H9 (cell line): ENCODE results near the gene PDE3B. TPM values are rescaled to one million over a fixed set of nuclear protein-coding genes. Genes with fewer than 3 reads are reported as not detected.

Experiments used
- DNase-seq: peaks from one replicate; pipeline ENCODE4 v3.0.0-alpha.2; 2017
- H2AFZ ChIP-seq: one replicate; pipeline ENCODE4 v1.6.1; 2013; ENCODE audit warnings: mild to moderate bottlenecking, low read length, control low read depth, moderate library complexity
- H2AK5ac ChIP-seq: 2 replicates; pipeline ENCODE4 v1.6.1; 2013; ENCODE audit warnings: low read length, control low read depth, mixed read lengths; ENCODE audit not compliant: insufficient read length
- H2BK120ac ChIP-seq: one replicate; pipeline ENCODE4 v1.6.1; 2013; ENCODE audit warnings: low read depth, mild to moderate bottlenecking, low read length, control low read depth, inconsistent platforms; ENCODE audit not compliant: poor library complexity, severe bottlenecking
- H2BK12ac ChIP-seq: 2 replicates; pipeline ENCODE4 v1.6.1; 2013; ENCODE audit warnings: low read length, control low read depth, mixed read lengths, low read depth; ENCODE audit not compliant: insufficient read length
- H2BK15ac ChIP-seq: 2 replicates; pipeline ENCODE4 v1.6.1; 2013; ENCODE audit warnings: low read depth, low read length, control low read depth
- H2BK20ac ChIP-seq: one replicate; pipeline ENCODE4 v1.6.1; 2013; ENCODE audit warnings: low read depth, mild to moderate bottlenecking, low read length, control low read depth, inconsistent platforms; ENCODE audit not compliant: poor library complexity, severe bottlenecking
- H2BK5ac ChIP-seq: 2 replicates; pipeline ENCODE4 v1.6.1; 2013; ENCODE audit warnings: low read length, control low read depth, mixed read lengths; ENCODE audit not compliant: insufficient read length
- H3K14ac ChIP-seq: 2 replicates; pipeline ENCODE4 v1.6.1; 2013; ENCODE audit warnings: low read length, control low read depth; ENCODE audit not compliant: insufficient read depth
- H3K18ac ChIP-seq: 2 replicates; pipeline ENCODE4 v1.6.1; 2013; ENCODE audit warnings: low read depth, mild to moderate bottlenecking, mixed read lengths, low read length, control low read depth; ENCODE audit not compliant: insufficient read length
- H3K23ac ChIP-seq: 2 replicates; pipeline ENCODE4 v1.6.1; 2013; ENCODE audit warnings: low read length, control low read depth, mixed read lengths, low read depth; ENCODE audit not compliant: insufficient read length
- H3K23me2 ChIP-seq: 2 replicates; pipeline ENCODE4 v1.6.1; 2013; ENCODE audit warnings: low read depth, mild to moderate bottlenecking, mixed read lengths, low read length, control low read depth; ENCODE audit not compliant: insufficient read length, poor library complexity, severe bottlenecking
- H3K27ac ChIP-seq: 2 replicates; pipeline ENCODE4 v1.5.1; 2013; ENCODE audit warnings: low read length, control low read depth, mixed read lengths, low read depth; ENCODE audit not compliant: insufficient read length
- H3K27me3 ChIP-seq: 2 replicates; pipeline ENCODE4 v1.6.1; 2013; ENCODE audit warnings: low read length, control low read depth, inconsistent platforms; ENCODE audit not compliant: insufficient read depth
- H3K4ac ChIP-seq: 2 replicates; pipeline ENCODE4 v1.6.1; 2013; ENCODE audit warnings: low read depth, mild to moderate bottlenecking, control low read depth, inconsistent platforms, low read length, moderate library complexity
- H3K4me1 ChIP-seq: 2 replicates; pipeline ENCODE4 v1.6.1; 2013; ENCODE audit warnings: low read length, control low read depth, inconsistent platforms; ENCODE audit not compliant: insufficient read depth
- H3K4me2 ChIP-seq: 2 replicates; pipeline ENCODE4 v1.6.1; 2013; ENCODE audit warnings: low read length, control low read depth, mixed read lengths; ENCODE audit not compliant: insufficient read length, insufficient read depth
- H3K56ac ChIP-seq: 2 replicates; pipeline ENCODE4 v1.6.1; 2013; ENCODE audit warnings: low read depth, mild to moderate bottlenecking, mixed read lengths, low read length, control low read depth; ENCODE audit not compliant: insufficient read length
- H3K79me1 ChIP-seq: 2 replicates; pipeline ENCODE4 v1.6.1; 2013; ENCODE audit warnings: low read depth, mild to moderate bottlenecking, moderate library complexity, low read length, control low read depth, inconsistent platforms; ENCODE audit not compliant: insufficient read depth, poor library complexity, severe bottlenecking
- H3K79me2 ChIP-seq: 2 replicates; pipeline ENCODE4 v1.6.1; 2013; ENCODE audit warnings: low read length, control low read depth, inconsistent platforms; ENCODE audit not compliant: insufficient read depth
- H3K9ac ChIP-seq: 2 replicates; pipeline ENCODE4 v1.6.1; 2013; ENCODE audit warnings: low read length, control low read depth, mixed read lengths; ENCODE audit not compliant: insufficient read length; ENCODE audit errors: extremely low read depth
- H3K9me3 ChIP-seq: one replicate; pipeline ENCODE4 v1.6.1; 2013; ENCODE audit warnings: low read depth, low read length, inconsistent platforms; ENCODE audit not compliant: control insufficient read depth
- H3T11ph ChIP-seq: one replicate; pipeline ENCODE4 v1.6.1; 2013; ENCODE audit warnings: mild to moderate bottlenecking, low read length, control low read depth, inconsistent platforms
- H4K20me1 ChIP-seq: one replicate; pipeline ENCODE4 v1.6.1; 2013; ENCODE audit not compliant: control insufficient read depth, insufficient read length, insufficient read depth
- H4K5ac ChIP-seq: 2 replicates; pipeline ENCODE4 v1.6.1; 2013; ENCODE audit warnings: low read depth, mild to moderate bottlenecking, mixed read lengths, low read length, control low read depth; ENCODE audit not compliant: insufficient read length
- H4K8ac ChIP-seq: replicated peaks from 2 replicates; pipeline ENCODE4 v1.6.1; 2013; ENCODE audit warnings: low read length, control low read depth, mixed read lengths, low read depth; ENCODE audit not compliant: insufficient read length
- H4K91ac ChIP-seq: 2 replicates; pipeline ENCODE4 v1.6.1; 2013; ENCODE audit warnings: low read depth, mild to moderate bottlenecking, moderate library complexity, mixed read lengths, low read length, control low read depth; ENCODE audit not compliant: insufficient read length
- H3K27ac Mint-ChIP-seq, 3 experiments: 2 replicates in 2 of 3; 3 replicates in 1 of 3; pipeline ENCODE4 v1.8.0; 2020 to 2021; ENCODE audit warnings: mixed read lengths in 3 of 3, mild to moderate bottlenecking in 1 of 3, moderate library complexity in 1 of 3
- H3K27me3 Mint-ChIP-seq: 2 replicates; pipeline ENCODE4 v1.8.0; 2021; ENCODE audit warnings: low read depth, mild to moderate bottlenecking, moderate library complexity, mixed read lengths
- H3K36me3 Mint-ChIP-seq, 3 experiments: 2 replicates in 2 of 3; 3 replicates in 1 of 3; pipeline ENCODE4 v1.8.0; 2020 to 2021; ENCODE audit warnings: low read depth in 3 of 3, mixed read lengths in 3 of 3; ENCODE audit not compliant: insufficient read depth in 1 of 3
- H3K4me1 Mint-ChIP-seq, 2 experiments: 2 replicates each; pipeline ENCODE4 v1.8.0; 2020; ENCODE audit warnings: mixed read lengths in 2 of 2
- H3K4me3 Mint-ChIP-seq, 2 experiments: 2 replicates in 1 of 2; 3 replicates in 1 of 2; pipeline ENCODE4 v1.8.0; 2020 to 2021; ENCODE audit warnings: mild to moderate bottlenecking in 2 of 2, mixed read lengths in 2 of 2, moderate library complexity in 1 of 2
- H3K9me3 Mint-ChIP-seq, 2 experiments: 2 replicates in 1 of 2; 3 replicates in 1 of 2; pipeline ENCODE4 v1.8.0; 2020; ENCODE audit warnings: mild to moderate bottlenecking in 2 of 2, mixed read lengths in 2 of 2, moderate library complexity in 1 of 2
- WGBS: extraction: QIAGEN DNeasy Blood & Tissue Kit; methylation state at CpG from one replicate; pipeline ENCODE4 v1.1.7; 2013; ENCODE audit warnings: missing lambda C conversion rate, low lambda C conversion rate, mixed read lengths; ENCODE audit not compliant: insufficient read length; ENCODE audit errors: extremely low coverage; 5-methylcytosine and 5-hydroxymethylcytosine counted together
- total RNA-seq: library from RNA; stranded (reverse); gene quantifications from 2 replicates; pipeline ENCODE4 v1.2.1, GENCODE V29; 2021
- TF ChIP-seq, protein P1 (sequence below): fragments of 200-600 bp; sonication (generic); conservative IDR thresholded peaks from 3 replicates; pipeline ENCODE4 v1.8.0; 2021; ENCODE audit warnings: antibody characterized with exemption, mild to moderate bottlenecking

Gene PDE3B
- total RNA-seq, 1 experiment from 2014 or later, result 6.6 TPM

DNA sequence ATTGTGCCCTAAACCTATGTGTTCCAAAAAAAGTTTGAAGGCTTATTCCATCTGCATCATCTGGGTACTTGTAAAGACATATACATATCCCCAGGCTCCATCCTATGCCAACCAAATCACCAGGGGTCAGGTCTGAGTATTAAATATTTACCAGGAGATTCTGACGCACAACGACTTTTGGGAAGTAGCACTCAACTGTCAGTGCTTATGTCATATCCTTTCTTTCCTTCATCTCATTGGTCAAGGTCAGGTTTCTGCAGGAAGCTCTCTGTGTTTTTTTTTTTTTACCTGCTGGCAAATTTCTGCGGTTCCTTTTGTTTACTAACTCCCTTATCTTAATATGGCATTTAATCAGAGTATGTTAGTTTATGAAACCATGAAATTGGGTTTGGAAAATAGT lies 270.9 kb downstream of the PDE3B start:
- no peak overlapping the region for H2BK120ac ChIP-seq
- no peak overlapping the region for H2AK5ac ChIP-seq
- no peak overlapping the region for H3K18ac ChIP-seq
- no peaks in the 10 kb centered on the region for H3K9me3 ChIP-seq
- Mint-ChIP-seq H3K36me3 (no peaks in the 10 kb centered on the region), H3K4me3 (no peak overlapping the region), H3K27ac (no peak overlapping the region), H3K27me3 (peaks cover 7% of the 10 kb centered on the region; the same call in 1 of the 2 replicates), H3K9me3 (peaks cover 0 to 6% of the 10 kb centered on the region in 2 experiments; a peak in 2 of 5 replicates), H3K4me1 (no peaks in the 10 kb centered on the region)
- no peaks in the 10 kb centered on the region for H3K79me2 ChIP-seq
- no peak for DNase-seq
- no peak overlapping the region for H3K56ac ChIP-seq
- no peak overlapping the region for H2BK5ac ChIP-seq
- no peak overlapping the region for H3K4ac ChIP-seq
- H3T11ph ChIP-seq, result no peak overlapping the region
- no peak overlapping the region for H2BK15ac ChIP-seq
- no peak overlapping the region for H2AFZ ChIP-seq
- no CpG with 5 or more reads among the region's 3 CpGs for WGBS
- H3K4me2 ChIP-seq, result no peak overlapping the region
- H3K23me2 ChIP-seq, result no peaks in the 10 kb centered on the region
- no peak overlapping the region for H4K5ac ChIP-seq
- H3K27me3 ChIP-seq, result no peaks in the 10 kb centered on the region
- H3K27ac ChIP-seq, result no peak overlapping the region
- H2BK20ac ChIP-seq, result no peak overlapping the region
- H3K23ac ChIP-seq, result no peak overlapping the region
- H3K4me1 ChIP-seq, result no peaks in the 10 kb centered on the region
- H3K14ac ChIP-seq, result no peak overlapping the region
- no peak overlapping the region for H2BK12ac ChIP-seq
- H4K20me1 ChIP-seq, result no peaks in the 10 kb centered on the region
- H3K79me1 ChIP-seq, result no peaks in the 10 kb centered on the region
- no peak overlapping the region for H4K8ac ChIP-seq
- H4K91ac ChIP-seq, result no peak overlapping the region
- TF ChIP-seq, protein P1, sequence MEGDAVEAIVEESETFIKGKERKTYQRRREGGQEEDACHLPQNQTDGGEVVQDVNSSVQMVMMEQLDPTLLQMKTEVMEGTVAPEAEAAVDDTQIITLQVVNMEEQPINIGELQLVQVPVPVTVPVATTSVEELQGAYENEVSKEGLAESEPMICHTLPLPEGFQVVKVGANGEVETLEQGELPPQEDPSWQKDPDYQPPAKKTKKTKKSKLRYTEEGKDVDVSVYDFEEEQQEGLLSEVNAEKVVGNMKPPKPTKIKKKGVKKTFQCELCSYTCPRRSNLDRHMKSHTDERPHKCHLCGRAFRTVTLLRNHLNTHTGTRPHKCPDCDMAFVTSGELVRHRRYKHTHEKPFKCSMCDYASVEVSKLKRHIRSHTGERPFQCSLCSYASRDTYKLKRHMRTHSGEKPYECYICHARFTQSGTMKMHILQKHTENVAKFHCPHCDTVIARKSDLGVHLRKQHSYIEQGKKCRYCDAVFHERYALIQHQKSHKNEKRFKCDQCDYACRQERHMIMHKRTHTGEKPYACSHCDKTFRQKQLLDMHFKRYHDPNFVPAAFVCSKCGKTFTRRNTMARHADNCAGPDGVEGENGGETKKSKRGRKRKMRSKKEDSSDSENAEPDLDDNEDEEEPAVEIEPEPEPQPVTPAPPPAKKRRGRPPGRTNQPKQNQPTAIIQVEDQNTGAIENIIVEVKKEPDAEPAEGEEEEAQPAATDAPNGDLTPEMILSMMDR, result no peak
- no peak overlapping the region for H3K9ac ChIP-seq
